IgD-negative memory B cell (primary cell): ENCODE measurements around the gene ADH1B. TPM values are rescaled to one million over a fixed set of nuclear protein-coding genes. Genes with fewer than 3 reads are reported as not detected.
"Not testable (repeated sequence)": the region's sequence is repeated elsewhere in the genome, so short reads cannot be mapped to it uniquely, and the experiment has no call there.

Experiments used
- H3K27ac Mint-ChIP-seq, 3 donors: one replicate each; pipeline ENCODE4 v1.8.0; 2020 to 2022; ENCODE audit warnings: mild to moderate bottlenecking in 3 of 3, mixed read lengths in 3 of 3, moderate library complexity in 1 of 3
- H3K27me3 Mint-ChIP-seq: one replicate; pipeline ENCODE4 v1.8.0; 2021; ENCODE audit warnings: mixed read lengths
- H3K36me3 Mint-ChIP-seq: one replicate; pipeline ENCODE4 v1.8.0; 2020; ENCODE audit warnings: mild to moderate bottlenecking, mixed read lengths
- H3K4me1 Mint-ChIP-seq, 3 donors: one replicate each; pipeline ENCODE4 v1.8.0; 2020 to 2022; ENCODE audit warnings: mixed read lengths in 3 of 3, mild to moderate bottlenecking in 1 of 3
- H3K4me3 Mint-ChIP-seq, 4 donors: one replicate each; pipeline ENCODE4 v1.8.0; 2020 to 2022; ENCODE audit warnings: mild to moderate bottlenecking in 4 of 4, mixed read lengths in 4 of 4, moderate library complexity in 3 of 4
- H3K9me3 Mint-ChIP-seq, 3 donors: one replicate each; pipeline ENCODE4 v1.8.0; 2020 to 2021; ENCODE audit warnings: mixed read lengths in 3 of 3, mild to moderate bottlenecking in 1 of 3
- polyA plus RNA-seq: library from polyadenylated mRNA; unstranded; fragments of 300-500 nt; fragmentation: Illumina TruSeq; gene quantifications from one replicate; pipeline ENCODE4 v1.2.3, GENCODE V29; 2021

The ADH1B gene
- polyA plus RNA-seq: not detected

DNA sequence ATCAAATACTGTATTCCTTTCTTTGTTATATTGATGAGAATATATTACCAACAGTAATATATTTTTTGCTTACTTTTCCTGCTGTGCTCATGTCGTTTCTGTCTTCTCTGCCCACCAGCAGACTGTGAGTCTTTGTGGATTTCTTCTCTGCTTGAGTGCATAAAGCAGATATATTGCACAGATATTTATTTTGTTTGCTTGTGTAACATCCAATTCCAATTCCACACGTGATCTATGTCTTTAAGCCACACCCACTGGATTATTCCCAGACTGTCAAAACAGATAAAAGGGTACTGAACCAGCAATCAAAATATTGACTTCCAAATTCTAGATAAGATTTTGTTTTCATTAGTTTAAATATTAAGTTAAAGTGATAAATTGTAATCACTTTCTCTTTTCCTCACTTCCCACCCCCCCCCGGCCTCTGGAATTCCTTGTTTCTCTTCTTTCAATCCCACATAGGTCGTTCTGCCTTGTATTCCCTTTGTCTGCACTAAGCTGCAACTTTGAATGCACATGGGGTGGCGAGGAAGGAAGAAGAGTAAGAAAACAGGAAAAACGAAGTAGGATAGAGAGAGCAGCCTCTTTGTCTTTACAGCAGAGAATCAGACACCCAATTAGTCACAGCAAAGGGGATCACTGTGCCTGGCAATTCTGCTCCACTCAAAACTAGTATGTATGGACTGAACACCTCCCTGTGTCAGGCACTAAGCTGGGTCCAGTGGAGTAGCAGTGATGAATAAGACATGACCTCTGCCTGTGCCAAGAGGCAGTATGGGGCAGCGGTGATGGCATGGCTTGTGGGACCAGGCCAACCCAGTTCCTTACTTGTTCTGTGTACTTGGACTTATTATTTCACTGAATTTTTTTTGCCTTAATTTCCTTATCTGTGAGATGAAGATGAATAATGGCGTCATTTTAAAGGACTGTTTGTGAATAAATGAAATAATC is at the start of gene ADH1B:
ADH1B (minus strand) TSS at position 161 of the 951 bp plus-strand sequence; CDS start at position 91, 70 bp downstream.
- H3K27me3 Mint-ChIP-seq: peaks cover 3% of the 10 kb centered on the region

DNA sequence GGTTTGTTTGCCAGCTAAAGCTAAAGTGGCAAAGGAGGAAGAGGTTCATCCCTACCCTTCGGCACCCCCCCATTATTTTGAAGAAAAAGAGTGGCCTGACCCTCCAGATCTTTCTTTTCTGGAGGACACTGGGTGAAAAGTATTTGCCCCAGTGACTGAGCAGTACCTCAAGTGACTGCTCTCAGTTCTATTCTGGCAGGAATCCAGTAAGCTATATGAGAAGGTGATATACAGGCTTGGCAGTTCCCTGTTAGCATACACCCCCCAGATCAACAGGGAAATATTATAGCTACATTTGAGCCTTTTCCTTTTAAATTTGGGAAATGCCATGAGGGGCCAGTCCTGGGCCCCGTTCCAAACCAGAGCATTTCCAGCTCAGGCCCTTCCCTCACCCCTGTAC is 46.6 kb upstream of the ADH1B start:
- H3K36me3 Mint-ChIP-seq, H3K4me1 Mint-ChIP-seq, H3K27ac Mint-ChIP-seq: not testable (repeated sequence)

More for the DNA sequence above, at the start of gene ADH1B:
- H3K4me1 Mint-ChIP-seq: no peaks in the 10 kb centered on the region
- H3K9me3 Mint-ChIP-seq: no peaks in the 10 kb centered on the region
- no peak within 1 kb of the TSS for H3K27ac Mint-ChIP-seq
- H3K36me3 Mint-ChIP-seq: no peaks in the 10 kb centered on the region
- no peak within 1 kb of the TSS for H3K4me3 Mint-ChIP-seq

DNA sequence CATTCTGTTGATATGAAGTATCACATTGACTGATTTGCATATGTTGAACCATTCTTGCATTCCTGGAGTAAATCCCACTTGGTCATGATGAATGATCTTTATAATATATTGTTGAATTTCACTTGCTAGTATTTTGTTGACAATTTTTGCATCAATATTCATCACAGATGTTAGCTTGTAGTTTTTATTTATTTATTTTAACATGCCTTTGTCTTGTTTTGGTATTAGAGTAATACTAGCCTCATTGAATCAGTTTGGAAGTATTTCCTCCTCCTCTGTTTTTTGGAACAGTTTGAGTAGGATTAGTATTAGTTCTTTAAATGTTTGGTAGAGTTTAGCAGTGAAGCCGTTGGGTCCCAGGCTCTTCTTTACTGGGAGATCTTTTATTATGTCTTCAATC is 45.3 kb upstream of the ADH1B start:
- H3K36me3 Mint-ChIP-seq: no peaks in the 10 kb centered on the region
- H3K4me3 Mint-ChIP-seq: no peak overlapping the region
- H3K9me3 Mint-ChIP-seq: peaks cover 0 to 2% (median 0%) of the 10 kb centered on the region in 3 donors
- peaks cover 8% of the 10 kb centered on the region for H3K27me3 Mint-ChIP-seq
- no peak overlapping the region for H3K27ac Mint-ChIP-seq
- peaks cover 0 to 2% (median 0%) of the 10 kb centered on the region in 3 donors for H3K4me1 Mint-ChIP-seq

More for the DNA sequence above, 46.6 kb upstream of the ADH1B start:
- H3K9me3 Mint-ChIP-seq, H3K27me3 Mint-ChIP-seq, H3K4me3 Mint-ChIP-seq: not testable (repeated sequence)

DNA sequence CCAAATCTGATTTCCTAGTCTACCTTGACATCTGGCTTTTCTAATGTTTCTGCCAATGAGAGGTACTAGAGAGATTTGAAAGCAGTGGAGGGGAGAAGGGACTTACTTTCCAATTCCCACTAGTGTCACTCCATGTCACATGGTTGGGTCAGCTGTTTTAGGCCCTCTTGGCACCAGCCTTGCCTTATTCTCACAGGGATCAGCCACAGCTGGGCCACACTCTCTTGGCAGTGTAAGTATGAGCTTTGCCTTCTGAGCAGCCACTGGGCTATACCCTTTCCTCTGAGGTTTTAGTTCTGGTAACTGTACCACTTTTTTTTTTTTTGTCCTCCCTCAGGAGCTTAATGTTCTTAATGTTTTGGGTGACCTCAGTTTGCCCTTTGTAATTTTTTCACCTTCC is 41.6 kb upstream of the ADH1B start:
- H3K9me3 Mint-ChIP-seq: no peaks in the 10 kb centered on the region
- no peaks in the 10 kb centered on the region for H3K36me3 Mint-ChIP-seq
- H3K4me1 Mint-ChIP-seq: peaks cover 0 to 2% (median 0%) of the 10 kb centered on the region in 3 donors
- no peak overlapping the region for H3K4me3 Mint-ChIP-seq
- no peak overlapping the region for H3K27ac Mint-ChIP-seq
- peaks cover 4% of the 10 kb centered on the region for H3K27me3 Mint-ChIP-seq

DNA sequence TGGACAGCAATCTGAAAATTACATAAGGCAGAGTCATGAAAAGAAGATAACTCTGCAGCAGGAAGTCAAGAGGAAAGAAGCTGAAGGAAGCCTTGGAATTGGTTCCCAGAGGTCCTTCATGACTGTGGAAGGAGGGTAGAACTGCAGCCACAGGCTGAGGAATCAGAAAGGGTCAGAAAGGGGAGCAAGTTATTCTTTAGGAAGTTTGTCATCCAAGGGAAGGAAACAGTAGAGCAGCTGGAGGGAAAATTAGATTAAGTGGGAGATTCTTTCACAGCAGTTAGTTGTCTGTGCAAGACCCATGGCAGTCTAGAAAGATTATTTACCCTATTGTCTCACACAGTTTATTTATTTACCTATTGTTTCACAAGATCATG is 40.7 kb upstream of the ADH1B start:
- Mint-ChIP-seq H3K27ac (no peak overlapping the region), H3K27me3 (peaks cover 3% of the 10 kb centered on the region)

DNA sequence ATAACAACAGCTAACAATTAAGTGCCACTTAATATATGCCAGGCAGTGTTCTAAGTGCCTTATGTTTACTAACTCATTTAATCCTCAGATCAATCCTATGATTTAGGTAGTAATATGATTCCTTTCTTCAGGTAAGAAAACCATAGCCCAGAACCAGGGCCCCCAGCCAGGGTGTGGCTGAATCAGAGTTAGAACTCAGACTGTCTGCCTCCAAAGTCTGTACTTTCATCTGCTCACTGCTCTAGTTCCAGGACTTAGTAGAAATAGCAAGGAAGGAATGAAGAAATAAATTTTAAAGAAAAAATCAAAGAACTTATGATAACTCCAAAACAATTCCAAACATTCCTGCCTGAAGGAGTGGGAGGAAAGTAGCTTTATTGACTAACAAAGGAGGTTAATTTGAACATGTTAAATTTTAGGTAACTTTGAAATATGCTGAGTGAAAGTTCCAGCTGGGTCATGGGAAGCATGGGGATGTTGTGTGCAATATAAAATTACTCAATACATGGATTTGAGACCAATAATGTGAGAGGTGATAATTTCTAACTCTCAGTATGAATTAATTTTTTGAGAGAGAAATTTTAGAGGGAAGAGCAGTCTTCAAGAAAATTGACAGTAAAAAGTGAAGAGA is 40.2 kb upstream of the ADH1B start:
- H3K27me3 Mint-ChIP-seq: peaks cover 3% of the 10 kb centered on the region
- no peak overlapping the region for H3K27ac Mint-ChIP-seq
- no peaks in the 10 kb centered on the region for H3K36me3 Mint-ChIP-seq
- peaks cover 0 to 2% (median 0%) of the 10 kb centered on the region in 3 donors for H3K4me1 Mint-ChIP-seq
- no peaks in the 10 kb centered on the region for H3K9me3 Mint-ChIP-seq
- no peak overlapping the region for H3K4me3 Mint-ChIP-seq

More for the DNA sequence above, 40.7 kb upstream of the ADH1B start:
- H3K4me1 Mint-ChIP-seq: peaks cover 0 to 2% (median 0%) of the 10 kb centered on the region in 3 donors
- H3K4me3 Mint-ChIP-seq: no peak overlapping the region
- no peaks in the 10 kb centered on the region for H3K9me3 Mint-ChIP-seq
- H3K36me3 Mint-ChIP-seq: no peaks in the 10 kb centered on the region

DNA sequence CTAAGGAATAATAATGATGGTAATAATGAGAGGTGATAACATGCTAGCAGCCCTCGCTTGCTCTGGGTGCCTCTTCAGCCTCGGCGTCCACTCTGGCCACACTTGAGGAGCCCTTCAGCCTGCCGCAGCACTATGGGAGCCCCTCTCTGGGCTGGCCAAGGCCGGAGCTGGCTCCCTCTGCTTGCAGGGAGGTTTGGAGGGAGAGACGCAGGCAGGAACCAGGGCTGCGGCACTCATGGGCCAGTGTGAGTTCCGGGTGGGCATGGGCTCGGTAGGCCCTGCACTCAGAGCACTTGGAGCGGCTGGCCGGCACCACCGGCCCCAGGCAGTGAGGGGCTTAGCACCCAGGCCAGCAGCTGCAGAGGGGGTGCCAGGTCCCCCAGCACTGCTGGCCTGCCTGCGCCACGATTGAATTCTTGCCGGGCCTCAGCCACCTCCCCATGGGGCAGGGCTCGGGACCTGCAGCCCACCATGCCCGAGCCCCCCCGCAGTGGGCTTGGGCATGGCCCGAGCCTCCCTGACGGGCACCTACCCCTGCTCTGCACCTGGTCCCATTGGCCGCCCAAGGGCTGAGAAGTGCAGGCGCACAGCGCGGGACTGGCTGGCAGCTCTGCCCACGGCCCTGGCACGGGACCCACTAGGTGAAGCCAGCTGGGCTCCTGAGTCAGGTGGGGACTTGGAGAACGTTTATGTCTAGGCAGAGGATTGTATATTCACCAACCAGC is 38.4 kb upstream of the ADH1B start:
- Mint-ChIP-seq H3K27ac (no peak overlapping the region), H3K27me3 (peaks cover 3% of the 10 kb centered on the region), H3K4me1 (peaks cover 0 to 2% (median 0%) of the 10 kb centered on the region in 3 donors), H3K4me3 (no peak overlapping the region), H3K36me3 (no peaks in the 10 kb centered on the region), H3K9me3 (peaks cover 0 to 8% (median 2%) of the 10 kb centered on the region in 3 donors)

DNA sequence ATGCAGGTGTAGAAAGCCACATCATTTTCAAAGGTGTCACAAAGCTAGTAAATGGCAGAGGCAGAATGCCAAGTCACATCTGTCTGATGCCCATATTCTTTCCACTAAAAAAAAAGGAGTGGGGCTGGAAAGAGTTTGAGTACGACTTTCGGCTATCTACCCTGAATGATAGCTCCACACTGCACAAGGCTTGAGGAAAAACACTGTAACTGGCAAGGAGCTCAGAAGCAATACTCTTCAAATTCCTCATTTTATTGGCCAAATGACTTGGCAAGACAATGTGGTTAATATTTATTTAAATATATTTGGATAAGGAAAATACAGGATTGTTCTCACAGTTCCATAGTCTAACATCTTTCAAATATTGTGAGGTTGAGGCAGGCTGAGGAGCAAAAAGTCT is 36.7 kb upstream of the ADH1B start:
- peaks cover 2 to 10% (median 5%) of the 10 kb centered on the region in 3 donors for H3K9me3 Mint-ChIP-seq
- H3K4me1 Mint-ChIP-seq: peaks cover 0 to 2% (median 0%) of the 10 kb centered on the region in 3 donors
- peaks cover 3% of the 10 kb centered on the region for H3K27me3 Mint-ChIP-seq
- no peak overlapping the region for H3K4me3 Mint-ChIP-seq
- H3K36me3 Mint-ChIP-seq: no peaks in the 10 kb centered on the region
- H3K27ac Mint-ChIP-seq: no peak overlapping the region

DNA sequence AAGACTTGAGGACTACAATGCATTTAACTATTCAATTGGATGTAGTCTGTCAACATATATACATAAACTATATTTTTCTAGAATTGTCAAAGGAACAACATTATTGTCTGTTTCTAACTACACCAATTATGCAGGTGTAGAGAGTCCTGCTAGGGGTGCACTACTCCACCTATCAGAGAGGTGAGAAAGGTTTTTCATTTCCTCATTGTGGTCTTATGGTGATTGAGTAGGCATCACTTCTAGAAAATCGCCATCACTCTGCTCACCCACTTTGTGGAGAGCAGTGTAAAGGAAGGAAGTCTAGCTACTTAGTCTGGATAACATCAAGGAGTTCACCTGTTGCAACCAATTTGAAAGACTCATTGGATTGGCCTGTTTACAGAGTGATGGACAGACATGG is 35.8 kb upstream of the ADH1B start:
- H3K27ac Mint-ChIP-seq: no peak overlapping the region
- H3K4me3 Mint-ChIP-seq: no peak overlapping the region
- no peaks in the 10 kb centered on the region for H3K36me3 Mint-ChIP-seq
- H3K9me3 Mint-ChIP-seq: peaks cover 2 to 10% (median 5%) of the 10 kb centered on the region in 3 donors
- peaks cover 6% of the 10 kb centered on the region for H3K27me3 Mint-ChIP-seq
- no peaks in the 10 kb centered on the region for H3K4me1 Mint-ChIP-seq

DNA sequence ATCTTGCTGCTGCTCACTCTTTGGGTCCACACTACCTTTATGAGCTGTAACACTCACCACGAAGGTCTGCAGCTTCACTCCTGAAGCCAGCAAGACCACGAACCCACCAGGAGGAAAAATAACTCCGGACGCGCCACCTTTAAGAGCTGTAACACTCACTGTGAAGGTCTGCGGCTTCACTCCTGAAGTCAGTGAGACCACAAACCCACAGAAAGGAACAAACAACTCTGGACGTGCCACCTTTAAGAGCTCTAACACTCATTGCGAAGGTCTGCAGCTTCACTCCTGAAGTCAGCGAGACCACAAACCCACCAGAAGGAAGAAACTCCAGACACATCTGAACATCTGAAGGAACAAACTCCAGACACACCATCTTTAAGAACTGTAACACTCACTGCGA is 34.9 kb upstream of the ADH1B start:
- not testable (repeated sequence) for H3K36me3 Mint-ChIP-seq, H3K4me1 Mint-ChIP-seq, H3K4me3 Mint-ChIP-seq, H3K27ac Mint-ChIP-seq, H3K27me3 Mint-ChIP-seq
- H3K9me3 Mint-ChIP-seq: peaks cover 2 to 10% (median 5%) of the 10 kb centered on the region in 3 donors

DNA sequence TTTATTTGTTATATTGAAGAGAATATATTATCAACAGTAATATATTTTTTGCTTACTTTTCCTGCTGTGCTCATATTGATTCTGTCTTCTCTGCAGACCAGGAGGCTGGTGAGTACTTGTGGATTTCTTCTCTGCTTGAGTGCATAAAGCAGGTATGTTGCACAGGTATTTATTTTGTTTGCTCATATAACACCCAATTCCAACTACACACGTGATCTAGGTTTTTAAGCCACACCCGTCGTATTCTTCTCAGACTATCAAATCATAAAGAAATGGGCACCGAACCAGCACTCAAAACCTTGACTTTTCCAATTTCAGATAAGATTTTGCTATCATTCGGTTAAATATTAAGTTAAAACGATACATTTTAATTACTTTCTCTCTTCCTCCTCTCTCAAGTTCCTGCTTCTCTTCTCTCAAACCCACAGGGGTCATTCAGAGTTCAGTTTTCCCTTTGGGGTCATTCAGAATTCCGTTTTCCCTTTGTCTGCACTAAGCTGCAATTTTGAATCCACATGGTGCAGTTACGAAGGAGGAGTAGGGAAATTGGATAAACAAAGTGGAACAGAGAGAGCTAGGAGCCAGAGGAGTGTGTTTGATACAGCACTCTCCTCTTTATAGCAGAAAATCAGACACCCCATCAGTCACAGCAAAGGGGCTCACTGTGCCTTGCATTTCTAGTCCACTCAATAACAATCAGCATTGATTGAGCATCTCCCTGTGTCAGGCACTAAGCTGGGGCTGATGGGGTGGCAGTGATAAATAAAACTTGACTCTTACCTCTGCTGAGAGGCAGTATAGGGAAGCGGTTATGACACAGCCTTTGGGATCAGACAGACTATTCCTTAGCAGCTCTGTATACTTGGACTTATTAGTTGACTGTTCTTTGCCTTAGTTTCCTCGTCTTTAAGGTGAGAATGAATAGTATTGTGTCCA is 31.7 kb upstream of the ADH1B start, which contains the start of gene ADH1C:
ADH1C (minus strand) TSS at position 145 of the 936 bp plus-strand sequence; CDS start at position 74, 71 bp downstream.
- peak within 1 kb of the TSS in 1 of 4 donors; percentile 14 for H3K4me3 Mint-ChIP-seq
- H3K36me3 Mint-ChIP-seq: peaks cover 1% of the 10 kb centered on the region
- H3K27ac Mint-ChIP-seq: no peak within 1 kb of the TSS
- no peaks in the 10 kb centered on the region for H3K4me1 Mint-ChIP-seq
- peaks cover 2 to 10% (median 5%) of the 10 kb centered on the region in 3 donors for H3K9me3 Mint-ChIP-seq
- H3K27me3 Mint-ChIP-seq: peaks cover 2% of the 10 kb centered on the region

DNA sequence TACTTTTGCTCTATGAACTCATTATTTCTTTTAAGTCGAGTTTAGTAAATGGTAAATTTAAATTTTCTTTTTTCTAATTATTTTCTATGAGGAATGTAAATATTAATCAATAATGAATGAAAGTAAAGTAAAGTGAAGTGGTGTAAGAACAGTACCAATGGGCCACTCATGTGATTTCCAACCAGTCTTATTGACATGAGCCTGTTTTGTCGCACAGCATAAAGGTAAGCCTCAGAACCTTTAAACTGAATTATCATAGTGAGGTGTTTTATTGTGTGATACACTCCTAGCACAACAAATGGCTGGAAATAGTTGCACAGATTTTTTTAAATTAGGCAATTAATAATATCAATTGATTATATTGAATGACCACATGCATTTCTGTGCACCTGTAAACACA is 30.3 kb upstream of the ADH1B start:
- H3K4me1 Mint-ChIP-seq: no peaks in the 10 kb centered on the region
- H3K27ac Mint-ChIP-seq: no peak overlapping the region
- peaks cover 2 to 10% (median 5%) of the 10 kb centered on the region in 3 donors for H3K9me3 Mint-ChIP-seq
- peaks cover 1% of the 10 kb centered on the region for H3K36me3 Mint-ChIP-seq
- peaks cover 2% of the 10 kb centered on the region for H3K27me3 Mint-ChIP-seq
- no peak overlapping the region for H3K4me3 Mint-ChIP-seq

DNA sequence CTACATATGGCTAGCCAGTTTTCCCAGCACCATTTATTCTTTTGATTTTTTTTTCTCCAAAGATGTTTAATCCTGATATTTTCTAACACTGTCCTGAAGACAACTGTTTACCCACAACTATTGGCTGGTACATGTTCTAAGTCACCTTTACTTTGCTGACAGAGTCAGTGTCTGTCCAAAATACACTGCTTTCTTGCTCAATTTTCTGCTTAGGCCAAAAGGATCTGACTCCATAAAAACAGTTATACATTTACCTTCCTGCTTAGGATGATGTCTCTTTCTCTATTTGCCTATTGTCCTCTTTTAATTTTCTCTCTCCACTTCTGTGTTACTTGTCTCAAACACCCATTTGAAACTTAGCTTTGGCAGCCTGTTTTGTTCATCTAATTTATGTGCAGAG is 28.1 kb upstream of the ADH1B start:
- peaks cover 1% of the 10 kb centered on the region for H3K36me3 Mint-ChIP-seq
- no peak overlapping the region for H3K4me3 Mint-ChIP-seq
- H3K27me3 Mint-ChIP-seq: peaks cover 2% of the 10 kb centered on the region
- no peaks in the 10 kb centered on the region for H3K4me1 Mint-ChIP-seq
- no peak overlapping the region for H3K27ac Mint-ChIP-seq
- peaks cover 0 to 3% (median 2%) of the 10 kb centered on the region in 3 donors for H3K9me3 Mint-ChIP-seq

DNA sequence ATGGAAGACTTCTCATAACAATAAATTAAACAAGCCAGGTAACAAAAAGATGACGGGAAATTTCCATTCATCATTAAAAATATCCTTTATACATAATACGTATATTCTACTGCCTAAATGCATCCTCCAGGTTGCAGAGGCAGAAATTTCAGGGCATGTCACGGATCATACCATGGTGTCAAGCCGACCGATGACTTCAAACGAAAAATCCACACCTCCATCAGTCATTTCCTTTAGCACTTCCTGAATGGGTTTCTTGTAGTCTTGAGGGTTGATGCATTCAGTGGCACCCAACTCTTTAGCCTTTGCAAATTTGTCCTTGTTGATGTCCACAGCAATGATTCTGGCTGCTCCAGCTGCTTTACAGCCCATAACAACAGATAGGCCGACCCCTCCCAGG is 21.4 kb upstream of the ADH1B start:
- H3K27ac Mint-ChIP-seq, H3K27me3 Mint-ChIP-seq, H3K36me3 Mint-ChIP-seq, H3K9me3 Mint-ChIP-seq, H3K4me3 Mint-ChIP-seq, H3K4me1 Mint-ChIP-seq: not testable (repeated sequence)
